ENCODE results near the gene NEUROG2. TPM values are rescaled to one million over a fixed set of nuclear protein-coding genes. Genes with fewer than 3 reads are reported as not detected.
A peak's percentile ranks its signal among the peaks of the same experiment; 100 is the strongest.

NEUROG2 gene
- total and polyA plus RNA-seq, 2 of the 8 experiments (the other 6 are each of a cell fraction or from before 2014, with no cell fraction given): 0.03 TPM; not detected in 1

DNA sequence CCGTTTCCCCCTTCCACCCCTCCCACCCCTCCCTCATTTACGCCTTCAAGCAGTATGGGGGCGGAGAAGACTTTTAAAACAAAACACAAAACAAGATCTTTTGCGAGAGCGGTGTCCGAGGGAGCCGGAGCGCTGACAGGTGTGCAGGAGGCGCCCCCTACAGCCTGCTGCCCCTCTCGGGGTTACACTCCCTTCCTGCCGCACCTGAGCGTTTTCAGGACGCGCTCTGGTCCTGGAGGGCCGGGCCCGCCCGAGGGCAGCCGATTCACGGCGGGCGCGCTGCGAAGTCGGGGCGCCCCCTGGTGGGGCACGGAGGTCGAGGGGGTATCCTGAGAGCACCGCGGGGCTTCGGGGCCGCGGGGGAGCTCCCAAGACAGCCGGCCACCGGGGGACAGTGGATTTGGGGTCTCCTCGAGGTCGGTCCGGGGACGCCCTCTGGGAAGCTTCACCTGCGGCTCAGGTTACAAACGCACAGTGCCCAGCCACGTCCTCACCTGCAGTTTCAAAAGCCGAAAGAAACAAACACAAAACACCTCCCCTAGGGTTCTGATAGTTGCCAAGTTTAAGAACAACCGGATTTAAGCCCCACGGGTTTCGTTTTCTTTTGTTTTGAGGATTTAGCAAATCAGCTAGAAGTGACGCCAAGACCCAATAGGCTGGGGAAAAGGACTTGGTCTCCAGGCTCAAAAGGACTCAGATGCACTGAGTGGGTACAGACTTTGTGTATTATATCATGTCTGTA lies 8.0 kb upstream of the NEUROG2 start (continued):
- TF ChIP-seq EP300 (IDR thresholded peaks at IDR 0.05; ENCODE audit: borderline replicate concordance in 1 of 2, low read depth in 2 of 2, low read length in 2 of 2) (no peak), SAP30 (IDR thresholded peaks at IDR 0.05; ENCODE audit: insufficient read depth, insufficient replicate concordance, low read length) (no peak), RXRA (IDR thresholded peaks at IDR 0.05; ENCODE audit: insufficient read depth, low read depth, low read length) (no peak), SUZ12 (IDR thresholded peaks at IDR 0.05; ENCODE audit: low read length) (no peak)
- TF ChIP-seq, protein P1, sequence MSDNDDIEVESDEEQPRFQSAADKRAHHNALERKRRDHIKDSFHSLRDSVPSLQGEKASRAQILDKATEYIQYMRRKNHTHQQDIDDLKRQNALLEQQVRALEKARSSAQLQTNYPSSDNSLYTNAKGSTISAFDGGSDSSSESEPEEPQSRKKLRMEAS (IDR thresholded peaks at IDR 0.05): no peak; the same call in 1 of the 2 replicates
- TF ChIP-seq, protein P2, sequence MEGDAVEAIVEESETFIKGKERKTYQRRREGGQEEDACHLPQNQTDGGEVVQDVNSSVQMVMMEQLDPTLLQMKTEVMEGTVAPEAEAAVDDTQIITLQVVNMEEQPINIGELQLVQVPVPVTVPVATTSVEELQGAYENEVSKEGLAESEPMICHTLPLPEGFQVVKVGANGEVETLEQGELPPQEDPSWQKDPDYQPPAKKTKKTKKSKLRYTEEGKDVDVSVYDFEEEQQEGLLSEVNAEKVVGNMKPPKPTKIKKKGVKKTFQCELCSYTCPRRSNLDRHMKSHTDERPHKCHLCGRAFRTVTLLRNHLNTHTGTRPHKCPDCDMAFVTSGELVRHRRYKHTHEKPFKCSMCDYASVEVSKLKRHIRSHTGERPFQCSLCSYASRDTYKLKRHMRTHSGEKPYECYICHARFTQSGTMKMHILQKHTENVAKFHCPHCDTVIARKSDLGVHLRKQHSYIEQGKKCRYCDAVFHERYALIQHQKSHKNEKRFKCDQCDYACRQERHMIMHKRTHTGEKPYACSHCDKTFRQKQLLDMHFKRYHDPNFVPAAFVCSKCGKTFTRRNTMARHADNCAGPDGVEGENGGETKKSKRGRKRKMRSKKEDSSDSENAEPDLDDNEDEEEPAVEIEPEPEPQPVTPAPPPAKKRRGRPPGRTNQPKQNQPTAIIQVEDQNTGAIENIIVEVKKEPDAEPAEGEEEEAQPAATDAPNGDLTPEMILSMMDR (IDR thresholded peaks at IDR 0.05; ENCODE audit: control extremely low read depth in 1 of 3, insufficient read depth in 1 of 3, low read depth in 1 of 3, low read length in 3 of 3): peak in 2 of 3 experiments; percentile 96 to 98; a peak in 3 of 4 replicates

All from H1 (cell line).